ENCODE results near the gene PGGT1B.

PGGT1B gene

GRCh38 chr5:115262321-115263077 is at the start of gene PGGT1B:
Gene PGGT1B, minus strand, starts transcription at chr5:115262877. Its CDS starts 26 bp downstream, at chr5:115262851.
- no peaks in the 10 kb centered on the region for H3K27me3 Mint-ChIP-seq (ENCODE audit: low read depth)
- peaks cover 11% of the 10 kb centered on the region for H3K36me3 Mint-ChIP-seq (ENCODE audit: low read depth)
- peaks cover 3% of the 10 kb centered on the region for H3K9me3 Mint-ChIP-seq
- peaks cover 20% of the 10 kb centered on the region for H3K4me1 Mint-ChIP-seq (ENCODE audit: low read depth)
- peak within 1 kb of the TSS; percentile 95 for H3K27ac Mint-ChIP-seq
- H3K4me3 Mint-ChIP-seq, result peak within 1 kb of the TSS; percentile 92
- DNase-seq (ENCODE audit: low spot score), result peak; percentile 68

GRCh38 chr5:115309751-115310370 is 47.2 kb upstream of the PGGT1B start:
- H3K4me1 Mint-ChIP-seq (ENCODE audit: low read depth), result no peaks in the 10 kb centered on the region
- H3K9me3 Mint-ChIP-seq, result no peaks in the 10 kb centered on the region

GRCh38 chr5:115308815-115309214 is 46.1 kb upstream of the PGGT1B start:
- no peak overlapping the region for H3K27ac Mint-ChIP-seq
- peaks cover 43% of the 10 kb centered on the region for H3K27me3 Mint-ChIP-seq (ENCODE audit: low read depth)
- H3K4me3 Mint-ChIP-seq, result no peak overlapping the region
- DNase-seq (ENCODE audit: low spot score), result no peak
- H3K9me3 Mint-ChIP-seq, result no peaks in the 10 kb centered on the region
- H3K4me1 Mint-ChIP-seq (ENCODE audit: low read depth), result no peaks in the 10 kb centered on the region
- no peaks in the 10 kb centered on the region for H3K36me3 Mint-ChIP-seq (ENCODE audit: low read depth)

More at GRCh38 chr5:115309751-115310370, 47.2 kb upstream of the PGGT1B start:
- H3K27me3 Mint-ChIP-seq (ENCODE audit: low read depth), result peaks cover 43% of the 10 kb centered on the region
- no peak for DNase-seq (ENCODE audit: low spot score)
- H3K4me3 Mint-ChIP-seq, result no peak overlapping the region
- no peaks in the 10 kb centered on the region for H3K36me3 Mint-ChIP-seq (ENCODE audit: low read depth)
- H3K27ac Mint-ChIP-seq, result no peak overlapping the region

- Mint-ChIP-seq H3K36me3 (ENCODE audit: low read depth) (no peaks in the 10 kb centered on the region), H3K4me1 (ENCODE audit: low read depth) (no peaks in the 10 kb centered on the region), H3K4me3 (no peak overlapping the region), H3K27me3 (ENCODE audit: low read depth) (peaks cover 53% of the 10 kb centered on the region), H3K27ac (no peak overlapping the region), H3K9me3 (no peaks in the 10 kb centered on the region)
- no peak for DNase-seq (ENCODE audit: low spot score)
Measured at GRCh38 chr5:115306011-115306536, 43.4 kb upstream of the PGGT1B start.

GRCh38 chr5:115304496-115304895 is 41.8 kb upstream of the PGGT1B start:
- Mint-ChIP-seq H3K4me1 (ENCODE audit: low read depth) (no peaks in the 10 kb centered on the region), H3K27ac (no peak overlapping the region), H3K9me3 (no peaks in the 10 kb centered on the region), H3K36me3 (ENCODE audit: low read depth) (no peaks in the 10 kb centered on the region), H3K27me3 (ENCODE audit: low read depth) (peaks cover 52% of the 10 kb centered on the region), H3K4me3 (no peak overlapping the region)
- DNase-seq (ENCODE audit: low spot score), result no peak

- peaks cover 10% of the 10 kb centered on the region for H3K4me1 Mint-ChIP-seq (ENCODE audit: low read depth)
- H3K27ac Mint-ChIP-seq, result no peak overlapping the region
- H3K9me3 Mint-ChIP-seq, result no peaks in the 10 kb centered on the region
- no peaks in the 10 kb centered on the region for H3K36me3 Mint-ChIP-seq (ENCODE audit: low read depth)
- peaks cover 51% of the 10 kb centered on the region for H3K27me3 Mint-ChIP-seq (ENCODE audit: low read depth)
- H3K4me3 Mint-ChIP-seq, result no peak overlapping the region
- DNase-seq (ENCODE audit: low spot score), result no peak
Measured at GRCh38 chr5:115298811-115299210, 36.1 kb upstream of the PGGT1B start.

GRCh38 chr5:115297031-115297430 is 34.4 kb upstream of the PGGT1B start:
- H3K27ac Mint-ChIP-seq, result no peak overlapping the region
- H3K4me3 Mint-ChIP-seq, result peak overlapping the region; percentile 22
- H3K9me3 Mint-ChIP-seq, result peaks cover 3% of the 10 kb centered on the region
- no peak for DNase-seq (ENCODE audit: low spot score)
- H3K4me1 Mint-ChIP-seq (ENCODE audit: low read depth), result peaks cover 10% of the 10 kb centered on the region
- H3K27me3 Mint-ChIP-seq (ENCODE audit: low read depth), result peaks cover 56% of the 10 kb centered on the region
- no peaks in the 10 kb centered on the region for H3K36me3 Mint-ChIP-seq (ENCODE audit: low read depth)

GRCh38 chr5:115296124-115297022 is 33.7 kb upstream of the PGGT1B start, which contains the start of gene CCDC112:
Gene CCDC112, minus strand, starts transcription at chr5:115296654. Its CDS starts 111 bp downstream, at chr5:115296543.
- H3K27ac Mint-ChIP-seq, result no peak within 1 kb of the TSS
- peak; percentile 55 for DNase-seq (ENCODE audit: low spot score)
- peaks cover 9% of the 10 kb centered on the region for H3K9me3 Mint-ChIP-seq
- H3K27me3 Mint-ChIP-seq (ENCODE audit: low read depth), result peaks cover 59% of the 10 kb centered on the region
- H3K4me3 Mint-ChIP-seq, result peak within 1 kb of the TSS; percentile 83
- H3K4me1 Mint-ChIP-seq (ENCODE audit: low read depth), result peaks cover 10% of the 10 kb centered on the region
- no peaks in the 10 kb centered on the region for H3K36me3 Mint-ChIP-seq (ENCODE audit: low read depth)

- no peak for DNase-seq (ENCODE audit: low spot score)
- H3K36me3 Mint-ChIP-seq (ENCODE audit: low read depth), result no peaks in the 10 kb centered on the region
- no peak overlapping the region for H3K27ac Mint-ChIP-seq
- H3K27me3 Mint-ChIP-seq (ENCODE audit: low read depth), result peaks cover 58% of the 10 kb centered on the region
- H3K9me3 Mint-ChIP-seq, result peaks cover 10% of the 10 kb centered on the region
- H3K4me1 Mint-ChIP-seq (ENCODE audit: low read depth), result peaks cover 10% of the 10 kb centered on the region
- H3K4me3 Mint-ChIP-seq, result peak overlapping the region; percentile 83
Measured at GRCh38 chr5:115295777-115296123, 33.1 kb upstream of the PGGT1B start.

GRCh38 chr5:115291397-115291796 is 28.7 kb upstream of the PGGT1B start:
- DNase-seq (ENCODE audit: low spot score), result no peak
- Mint-ChIP-seq H3K27ac (no peak overlapping the region), H3K27me3 (ENCODE audit: low read depth) (peaks cover 50% of the 10 kb centered on the region), H3K9me3 (peaks cover 10% of the 10 kb centered on the region), H3K4me1 (ENCODE audit: low read depth) (peaks cover 6% of the 10 kb centered on the region), H3K36me3 (ENCODE audit: low read depth) (no peaks in the 10 kb centered on the region), H3K4me3 (no peak overlapping the region)

- no peaks in the 10 kb centered on the region for H3K4me1 Mint-ChIP-seq (ENCODE audit: low read depth)
- no peak overlapping the region for H3K27ac Mint-ChIP-seq
- no peak overlapping the region for H3K4me3 Mint-ChIP-seq
- H3K27me3 Mint-ChIP-seq (ENCODE audit: low read depth), result peaks cover 41% of the 10 kb centered on the region
- no peaks in the 10 kb centered on the region for H3K36me3 Mint-ChIP-seq (ENCODE audit: low read depth)
- DNase-seq (ENCODE audit: low spot score), result no peak
- peaks cover 10% of the 10 kb centered on the region for H3K9me3 Mint-ChIP-seq
Measured at GRCh38 chr5:115289104-115289503, 26.4 kb upstream of the PGGT1B start.

GRCh38 chr5:115284021-115284420 is 21.3 kb upstream of the PGGT1B start:
- DNase-seq (ENCODE audit: low spot score), result no peak
- Mint-ChIP-seq H3K4me1 (ENCODE audit: low read depth) (no peaks in the 10 kb centered on the region), H3K4me3 (no peak overlapping the region), H3K36me3 (ENCODE audit: low read depth) (no peaks in the 10 kb centered on the region), H3K27ac (no peak overlapping the region), H3K9me3 (no peaks in the 10 kb centered on the region), H3K27me3 (ENCODE audit: low read depth) (peaks cover 17% of the 10 kb centered on the region)

- no peaks in the 10 kb centered on the region for H3K4me1 Mint-ChIP-seq (ENCODE audit: low read depth)
- peaks cover 15% of the 10 kb centered on the region for H3K27me3 Mint-ChIP-seq (ENCODE audit: low read depth)
- no peaks in the 10 kb centered on the region for H3K36me3 Mint-ChIP-seq (ENCODE audit: low read depth)
- no peaks in the 10 kb centered on the region for H3K9me3 Mint-ChIP-seq
- DNase-seq (ENCODE audit: low spot score), result no peak
- H3K27ac Mint-ChIP-seq, result no peak overlapping the region
- H3K4me3 Mint-ChIP-seq, result no peak overlapping the region
Measured at GRCh38 chr5:115282131-115282530, 19.5 kb upstream of the PGGT1B start.

All from T-helper 2 cell treated with Interferon-gamma antibody and Interleukin-4, amounts not matched to agents 5 μg/mL and 100 μg/mL, for 36 hours (primary cell).